Measurements from ENCODE around the gene UGT1A1. TPM values are rescaled to one million over a fixed set of nuclear protein-coding genes. Genes with fewer than 3 reads are reported as not detected.

The UGT1A1 gene
- total and polyA plus RNA-seq, 9 of the 15 experiments (the other 6 are each of a cell fraction or from before 2014, with no cell fraction given), result not detected

GRCh38 chr2:233813236-233814055 is 53.4 kb downstream of the UGT1A1 start (continued):
- no peak for TF ChIP-seq CHD7 (IDR thresholded peaks at IDR 0.05; ENCODE audit: low read depth, low read length)
